Loucy (cell line): ENCODE data around the gene JAZF1.

ENCODE experiments used
- H2AFZ ChIP-seq: fragments of 200-600 bp; sonication (generic); 2 replicates; pipeline ENCODE4 v1.6.0; 2016; ENCODE audit warnings: antibody characterized with exemption, mild to moderate bottlenecking, low read length, moderate library complexity
- H3F3A ChIP-seq: fragments of 200-600 bp; 2 replicates; pipeline ENCODE4 v1.6.0; 2016; ENCODE audit warnings: antibody characterized with exemption, low read depth, mild to moderate bottlenecking
- H3K27me3 ChIP-seq: fragments of 200-600 bp; sonication (generic); 2 replicates; pipeline ENCODE4 v1.6.1; 2014; ENCODE audit warnings: low read length, mild to moderate bottlenecking; ENCODE audit not compliant: insufficient read depth, poor library complexity, severe bottlenecking
- H3K36me3 ChIP-seq: fragments of 200-600 bp; sonication (generic); 2 replicates; pipeline ENCODE4 v1.6.1; 2016; ENCODE audit warnings: low read length; ENCODE audit not compliant: insufficient read depth
- H3K4me1 ChIP-seq: fragments of 200-600 bp; sonication (generic); 2 replicates; pipeline ENCODE4 v1.5.1; 2014; ENCODE audit warnings: low read length, mild to moderate bottlenecking; ENCODE audit not compliant: insufficient read depth, poor library complexity, severe bottlenecking
- H3K4me2 ChIP-seq: fragments of 200-600 bp; sonication (generic); 2 replicates; pipeline ENCODE4 v1.6.0; 2014; ENCODE audit warnings: antibody characterized with exemption, low read length, low read depth, mild to moderate bottlenecking; ENCODE audit not compliant: poor library complexity, severe bottlenecking
- H3K4me3 ChIP-seq: fragments of 200-600 bp; sonication (generic); 2 replicates; pipeline ENCODE4 v1.5.1; 2014; ENCODE audit warnings: low read length, mild to moderate bottlenecking, mixed read lengths; ENCODE audit not compliant: poor library complexity, severe bottlenecking
- H3K79me2 ChIP-seq: fragments of 200-600 bp; sonication (generic); 2 replicates; pipeline ENCODE4 v1.6.1; 2014; ENCODE audit warnings: low read length; ENCODE audit not compliant: insufficient read depth
- H3K9ac ChIP-seq: fragments of 200-600 bp; sonication (generic); 2 replicates; pipeline ENCODE4 v1.6.0; 2014; ENCODE audit warnings: mild to moderate bottlenecking, low read depth, low read length, moderate library complexity; ENCODE audit not compliant: poor library complexity, severe bottlenecking
- H3K9me2 ChIP-seq: fragments of 200-600 bp; sonication (generic); replicated peaks from 2 replicates; pipeline ENCODE4 v1.6.1; 2016; ENCODE audit warnings: low read depth, low read length, mixed read lengths
- H3K9me3 ChIP-seq: fragments of 200-600 bp; sonication (generic); 2 replicates; pipeline ENCODE4 v1.6.1; 2014; ENCODE audit warnings: mild to moderate bottlenecking, antibody characterized with exemption, low read length, low read depth; ENCODE audit not compliant: insufficient read depth
- H4K20me1 ChIP-seq: fragments of 200-600 bp; sonication (generic); 2 replicates; pipeline ENCODE4 v1.6.0; 2014; ENCODE audit warnings: antibody characterized with exemption, low read length, mild to moderate bottlenecking; ENCODE audit not compliant: insufficient read depth, poor library complexity, severe bottlenecking
- CTCF ChIP-seq: fragments of 200-600 bp; sonication (generic); conservative IDR thresholded peaks from 2 replicates; pipeline ENCODE4 v1.5.1; 2014; ENCODE audit warnings: mild to moderate bottlenecking, antibody characterized with exemption, low read length
- EZH2phosphoT487 ChIP-seq: fragments of 200-600 bp; IDR thresholded peaks from 2 replicates; pipeline ENCODE4 v1.6.1; 2018; ENCODE audit warnings: antibody characterized with exemption, mild to moderate bottlenecking, moderate library complexity, borderline replicate concordance

Gene JAZF1

DNA sequence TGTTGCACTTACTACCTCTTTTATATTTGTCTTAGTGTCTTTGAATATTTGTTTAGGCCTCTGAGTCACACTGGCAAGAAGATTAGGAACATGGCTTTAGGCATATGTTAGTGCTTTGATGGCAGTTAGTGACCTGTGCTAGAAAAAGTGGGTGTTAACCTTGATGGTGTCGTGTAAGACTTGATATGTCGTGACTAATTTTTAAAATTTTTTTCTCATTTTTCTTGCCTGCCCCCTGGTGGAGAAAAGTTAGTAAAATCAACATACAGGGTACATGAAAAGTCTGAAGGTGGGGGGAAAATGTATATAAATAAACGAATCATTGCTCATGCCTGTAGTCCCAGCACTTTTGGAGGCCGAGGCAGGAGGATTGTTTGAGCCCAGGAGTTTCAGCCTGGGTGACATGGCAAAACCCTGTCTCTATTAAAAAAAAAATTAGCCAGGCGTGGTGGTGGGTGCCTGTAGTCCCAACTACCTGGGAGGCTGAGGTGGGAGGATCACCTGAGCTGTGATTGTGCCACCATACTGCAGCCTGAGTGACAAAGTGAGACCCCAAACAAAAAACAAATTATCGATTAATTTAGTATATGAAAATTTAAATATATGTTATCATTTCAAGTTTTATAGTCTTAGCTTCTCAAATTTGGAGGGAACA is 396.1 kb downstream of the JAZF1 start:
- Histone ChIP-seq H3K27me3 (no peaks in the 10 kb centered on the region), H3K9me2 (no peaks in the 10 kb centered on the region), H3K4me1 (no peaks in the 10 kb centered on the region), H3K9ac (no peak overlapping the region), H3K79me2 (peaks cover 41% of the 10 kb centered on the region), H4K20me1 (peaks cover 14% of the 10 kb centered on the region), H3K9me3 (no peaks in the 10 kb centered on the region), H3K36me3 (peaks cover 46% of the 10 kb centered on the region; the same call in 1 of the 2 replicates), H3F3A (no peaks in the 10 kb centered on the region), H3K4me3 (no peak overlapping the region), H2AFZ (no peak overlapping the region), H3K4me2 (no peak overlapping the region)
- TF ChIP-seq EZH2phosphoT487, result no peak
- peak; percentile 70 for TF ChIP-seq CTCF

DNA sequence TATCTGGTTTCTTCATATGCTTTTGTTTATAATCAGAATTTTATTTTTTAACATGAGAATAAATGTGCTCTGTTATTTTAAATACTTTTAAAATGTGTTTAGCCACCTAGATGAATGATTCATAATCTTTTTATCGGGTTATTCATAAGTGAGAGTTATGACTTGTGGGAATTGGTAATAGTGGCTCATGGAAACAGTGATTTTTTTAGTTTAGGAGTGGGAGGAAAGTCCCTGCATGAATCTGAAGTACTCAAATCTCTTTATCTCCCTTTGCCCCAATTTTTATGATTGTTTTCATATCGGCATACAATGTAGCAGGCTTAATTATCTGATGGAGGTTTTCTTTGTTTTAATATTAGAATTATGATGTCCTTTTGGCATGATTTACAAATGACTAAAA is 397.7 kb downstream of the JAZF1 start:
- no peak overlapping the region for H3K4me3 ChIP-seq
- H3K27me3 ChIP-seq, result no peaks in the 10 kb centered on the region
- no peak overlapping the region for H3K4me2 ChIP-seq
- peaks cover 57% of the 10 kb centered on the region for H3K79me2 ChIP-seq
- no peaks in the 10 kb centered on the region for H3F3A ChIP-seq
- no peak for TF ChIP-seq EZH2phosphoT487
- TF ChIP-seq CTCF, result no peak
- no peak overlapping the region for H3K9ac ChIP-seq
- H3K4me1 ChIP-seq, result no peaks in the 10 kb centered on the region
- peaks cover 16% of the 10 kb centered on the region for H4K20me1 ChIP-seq
- no peak overlapping the region for H2AFZ ChIP-seq
- peaks cover 38% of the 10 kb centered on the region; the same call in 1 of the 2 replicates for H3K36me3 ChIP-seq
- H3K9me3 ChIP-seq, result no peaks in the 10 kb centered on the region
- H3K9me2 ChIP-seq, result no peaks in the 10 kb centered on the region

DNA sequence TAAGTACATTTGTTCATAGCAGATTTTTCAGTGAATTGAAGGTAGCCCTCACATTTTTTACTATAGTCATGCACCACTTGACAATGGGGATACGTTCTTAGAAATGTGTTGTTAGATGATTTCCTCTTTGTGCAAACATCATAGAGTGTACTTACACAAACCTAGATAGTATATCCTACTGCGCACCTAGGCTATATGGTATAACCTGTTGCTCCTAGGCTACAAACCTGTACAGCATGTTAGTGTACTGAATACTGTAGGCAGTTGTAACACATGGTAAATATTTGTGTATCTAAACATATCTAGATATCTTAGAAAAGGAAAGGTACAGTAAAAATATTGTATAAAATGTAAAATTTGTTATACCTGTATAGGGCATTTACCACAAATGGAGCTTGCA is 399.4 kb downstream of the JAZF1 start:
- Histone ChIP-seq H3K4me2 (no peak overlapping the region), H3K9me2 (no peaks in the 10 kb centered on the region), H3K4me3 (no peak overlapping the region), H3K9ac (no peak overlapping the region), H3K79me2 (peaks cover 74% of the 10 kb centered on the region), H3K4me1 (no peaks in the 10 kb centered on the region), H4K20me1 (peaks cover 16% of the 10 kb centered on the region), H3K27me3 (no peaks in the 10 kb centered on the region), H3F3A (no peaks in the 10 kb centered on the region), H3K36me3 (peaks cover 23% of the 10 kb centered on the region; the same call in 1 of the 2 replicates), H3K9me3 (no peaks in the 10 kb centered on the region), H2AFZ (no peak overlapping the region)
- TF ChIP-seq CTCF (no peak), EZH2phosphoT487 (no peak)
